Uterus (tissue), 2 donors: ENCODE data around the gene DDR2.

ENCODE experiments used
- CTCF ChIP-seq, 4 experiments: fragments of 200-600 bp in 2 of 4; fragments of 450-650 bp in 2 of 4; sonication (generic) in 2 of 4; IDR thresholded peaks; one replicate each; pipeline ENCODE4 v1.5.1; 2016 to 2019; ENCODE audit warnings: antibody characterized with exemption in 4 of 4, mild to moderate bottlenecking in 2 of 4, moderate library complexity in 1 of 4
- POLR2A ChIP-seq, 2 donors: fragments of 450-650 bp; IDR thresholded peaks; one replicate each; pipeline ENCODE4 v1.6.1; 2016; ENCODE audit warnings: antibody characterized with exemption in 2 of 2, mild to moderate bottlenecking in 1 of 2, moderate library complexity in 1 of 2

- TF ChIP-seq CTCF (IDR thresholded peaks at IDR 0.05) (no peak), POLR2A (IDR thresholded peaks at IDR 0.05) (no peak)
These were observed 103.9 kb downstream of the DDR2 start for GRCh38 chr1:162736184-162736583.
